Activated T-cell treated with anti-CD3 and anti-CD28 coated beads, Interleukin-2, amount 50 U/mL, for 4 hours (primary cell): ENCODE results near the gene SERPINI2. TPM values are rescaled to one million over a fixed set of nuclear protein-coding genes. Genes with fewer than 3 reads are reported as not detected.

Source experiments
- ATAC-seq, 2 donors: fragments of 200-7000 bp; cut with Tn5 transposase; one replicate each; pipeline ENCODE4 v1.10.0; 2021
- DNase-seq: peaks from one replicate; pipeline ENCODE4 v3.0.0-alpha.2; 2020
- H3K27me3 Mint-ChIP-seq: one replicate; pipeline ENCODE4 v1.8.0; 2021; ENCODE audit warnings: low read depth, mixed read lengths
- H3K36me3 Mint-ChIP-seq: one replicate; pipeline ENCODE4 v1.8.0; 2022; ENCODE audit warnings: mixed read lengths; ENCODE audit not compliant: insufficient read depth
- H3K4me1 Mint-ChIP-seq: one replicate; pipeline ENCODE4 v1.8.0; 2021; ENCODE audit warnings: low read depth, mixed read lengths
- H3K4me3 Mint-ChIP-seq: one replicate; pipeline ENCODE4 v1.8.0; 2021; ENCODE audit warnings: mild to moderate bottlenecking, moderate library complexity, mixed read lengths
- H3K9me3 Mint-ChIP-seq: one replicate; pipeline ENCODE4 v1.8.0; 2021; ENCODE audit warnings: mixed read lengths
- total RNA-seq, 3 donors: library from RNA; stranded (reverse); gene quantifications; one replicate each; pipeline ENCODE4 v1.2.1, GENCODE V29; 2021

SERPINI2 gene
- total RNA-seq, 3 donors from 2014 or later = not detected

GRCh38 chr3:167406876-167407492 is 66.9 kb downstream of the SERPINI2 start:
- ATAC-seq (no peak), DNase-seq (no peak)
- Mint-ChIP-seq H3K36me3 (no peaks in the 10 kb centered on the region), H3K4me1 (no peaks in the 10 kb centered on the region), H3K27me3 (no peaks in the 10 kb centered on the region), H3K4me3 (no peak overlapping the region), H3K9me3 (no peaks in the 10 kb centered on the region)

- H3K36me3 Mint-ChIP-seq = no peaks in the 10 kb centered on the region
- H3K4me1 Mint-ChIP-seq = no peaks in the 10 kb centered on the region
- H3K4me3 Mint-ChIP-seq = no peak overlapping the region
- no peak for DNase-seq
- ATAC-seq = no peak
- no peaks in the 10 kb centered on the region for H3K9me3 Mint-ChIP-seq
- H3K27me3 Mint-ChIP-seq = peaks cover 7% of the 10 kb centered on the region
Observed at GRCh38 chr3:167397826-167398225, 76.0 kb downstream of the SERPINI2 start.

GRCh38 chr3:167396075-167396474 is 77.8 kb downstream of the SERPINI2 start:
- Mint-ChIP-seq H3K27me3 (peaks cover 11% of the 10 kb centered on the region), H3K9me3 (no peaks in the 10 kb centered on the region), H3K4me3 (no peak overlapping the region), H3K36me3 (no peaks in the 10 kb centered on the region), H3K4me1 (no peaks in the 10 kb centered on the region)
- DNase-seq (no peak), ATAC-seq (no peak)

GRCh38 chr3:167394003-167394402 is 79.8 kb downstream of the SERPINI2 start:
- Mint-ChIP-seq H3K27me3 (peaks cover 11% of the 10 kb centered on the region), H3K4me1 (no peaks in the 10 kb centered on the region), H3K9me3 (no peaks in the 10 kb centered on the region), H3K4me3 (no peak overlapping the region), H3K36me3 (no peaks in the 10 kb centered on the region)
- no peak for DNase-seq
- ATAC-seq = no peak

Other genes starting within 250 kb of the SERPINI2 start
- gene ZBBX, start 93.7 kb downstream of the SERPINI2 start, total RNA-seq = not detected
- gene WDR49, start 179.9 kb upstream of the SERPINI2 start, total RNA-seq = under 1 TPM in 2 of 3 donors, not detected in 1; 0.15 to 0.16 TPM